Esophagus squamous epithelium (tissue), 4 donors: Measurements from ENCODE around the gene ZMYM2.

Experiments used
- POLR2A ChIP-seq, 4 donors: fragments of 450-650 bp; IDR thresholded peaks; one replicate each; pipeline ENCODE4 v1.6.1; 2017; ENCODE audit warnings: antibody characterized with exemption in 4 of 4, mild to moderate bottlenecking in 4 of 4, moderate library complexity in 3 of 4
- TF ChIP-seq, protein P1 (sequence below), 6 experiments: fragments of 450-650 bp in 4 of 6; fragments of 200-600 bp in 2 of 6; sonication (generic) in 2 of 6; IDR thresholded peaks; one replicate each; pipeline ENCODE4 v1.5.1; 2016 to 2019; ENCODE audit warnings: antibody characterized with exemption in 6 of 6, mild to moderate bottlenecking in 4 of 6, moderate library complexity in 4 of 6

GRCh38 chr13:20127262-20127561, 168.7 kb downstream of the ZMYM2 start:
- TF ChIP-seq, protein P1, sequence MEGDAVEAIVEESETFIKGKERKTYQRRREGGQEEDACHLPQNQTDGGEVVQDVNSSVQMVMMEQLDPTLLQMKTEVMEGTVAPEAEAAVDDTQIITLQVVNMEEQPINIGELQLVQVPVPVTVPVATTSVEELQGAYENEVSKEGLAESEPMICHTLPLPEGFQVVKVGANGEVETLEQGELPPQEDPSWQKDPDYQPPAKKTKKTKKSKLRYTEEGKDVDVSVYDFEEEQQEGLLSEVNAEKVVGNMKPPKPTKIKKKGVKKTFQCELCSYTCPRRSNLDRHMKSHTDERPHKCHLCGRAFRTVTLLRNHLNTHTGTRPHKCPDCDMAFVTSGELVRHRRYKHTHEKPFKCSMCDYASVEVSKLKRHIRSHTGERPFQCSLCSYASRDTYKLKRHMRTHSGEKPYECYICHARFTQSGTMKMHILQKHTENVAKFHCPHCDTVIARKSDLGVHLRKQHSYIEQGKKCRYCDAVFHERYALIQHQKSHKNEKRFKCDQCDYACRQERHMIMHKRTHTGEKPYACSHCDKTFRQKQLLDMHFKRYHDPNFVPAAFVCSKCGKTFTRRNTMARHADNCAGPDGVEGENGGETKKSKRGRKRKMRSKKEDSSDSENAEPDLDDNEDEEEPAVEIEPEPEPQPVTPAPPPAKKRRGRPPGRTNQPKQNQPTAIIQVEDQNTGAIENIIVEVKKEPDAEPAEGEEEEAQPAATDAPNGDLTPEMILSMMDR (IDR thresholded peaks at IDR 0.05): no peak
- TF ChIP-seq POLR2A (IDR thresholded peaks at IDR 0.05): no peak
